Measurements from ENCODE around the gene USP49. TPM values are rescaled to one million over a fixed set of nuclear protein-coding genes. Genes with fewer than 3 reads are reported as not detected.

The USP49 gene
- total and polyA plus RNA-seq, 10 of the 15 experiments (the other 5 are each of a cell fraction or from before 2014, with no cell fraction given) = 1.0 to 7.7 (median 4.3) TPM

DNA sequence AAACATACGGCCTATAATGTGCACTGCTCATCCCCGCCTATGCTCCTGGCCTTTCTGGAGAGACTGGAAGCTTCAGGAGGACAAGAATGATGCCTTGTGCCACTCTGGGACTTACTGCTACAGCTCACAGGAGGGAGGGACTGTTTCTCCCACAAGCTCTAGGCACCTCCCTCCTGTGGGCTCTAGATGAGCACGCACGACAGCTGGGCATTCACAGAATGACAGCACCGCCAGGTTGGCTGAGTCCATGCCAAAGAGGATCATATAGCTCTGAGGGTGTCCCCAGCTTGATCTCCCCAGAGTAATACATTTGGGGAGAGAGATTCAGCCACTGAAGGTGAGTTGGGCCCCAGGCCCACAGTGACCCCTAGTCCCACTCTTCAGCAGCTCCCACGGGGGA, 137.9 kb downstream of the USP49 start:
- Histone ChIP-seq H3K4me1 (ENCODE audit: control insufficient read depth, insufficient read depth, low read length) (no peaks in the 10 kb centered on the region), H3K27ac (ENCODE audit: control insufficient read depth, insufficient read depth) (no peak overlapping the region), H3K36me3 (ENCODE audit: control insufficient read depth in 2 of 2, insufficient read depth in 2 of 2, low read length in 1 of 2) (no peaks in the 10 kb centered on the region), H4K20me1 (ENCODE audit: control insufficient read depth, insufficient read depth) (no peaks in the 10 kb centered on the region), H3K9ac (ENCODE audit: control insufficient read depth, insufficient read depth, low read length) (no peak overlapping the region), H3K4me3 (no peak overlapping the region), H3K9me3 (replicated peaks; ENCODE audit: control insufficient read depth, insufficient read depth, low read length) (no peaks in the 10 kb centered on the region), H3K79me2 (ENCODE audit: control insufficient read depth, insufficient read depth, low read length) (no peaks in the 10 kb centered on the region), H3K4me2 (ENCODE audit: control insufficient read depth, insufficient read depth) (no peak overlapping the region), H3K27me3 (replicated peaks in 1 of 2; ENCODE audit: control insufficient read depth in 2 of 2, insufficient read depth in 2 of 2, low read length in 1 of 2) (peaks cover 0 to 4% of the 10 kb centered on the region in 2 experiments; a peak in 2 of 4 replicates), H2AFZ (ENCODE audit: control insufficient read depth, low read depth, low read length) (no peak overlapping the region)
- intact Hi-C loops (cut with micrococcal nuclease; ENCODE audit: unreplicated experiment) = no loop called here
- CTCF ChIA-PET = interaction anchor here (0.7 kb wide), 1 partner anchor 28 kb away, joined by 4 read pairs; no protein-coding TSS in a partner anchor
- DNase-seq (ENCODE audit: low read depth, low spot score) (no peak), FAIRE-seq (no peak), ATAC-seq (no peak)
- SMC1A ChIA-PET (ENCODE audit: uncharacterized antibody, unreplicated experiment) = no interaction called here
- 43% methylated on average over 6 of the region's 6 CpGs for WGBS (ENCODE audit: insufficient coverage, insufficient replicate concordance, low lambda C conversion rate, missing lambda C conversion rate)
- POLR2A ChIA-PET = no interaction called here
- no TSS peak for BruUV-seq (replicated peaks)
- in situ Hi-C loops (cut with MboI) = no loop called here
- RAD21 ChIA-PET (ENCODE audit: unreplicated experiment) = no interaction called here
- TF ChIP-seq RAD21 (IDR thresholded peaks at IDR 0.05; ENCODE audit: insufficient read depth, low read depth, low read length) (no peak), TARDBP (IDR thresholded peaks at IDR 0.05; ENCODE audit: borderline replicate concordance) (no peak), SP1 (IDR thresholded peaks at IDR 0.05; ENCODE audit: low read depth, low read length) (no peak), YBX1 (IDR thresholded peaks at IDR 0.05) (no peak), POLR2AphosphoS5 (IDR thresholded peaks at IDR 0.05; ENCODE audit: low read length) (no peak), FOXM1 (IDR thresholded peaks at IDR 0.05; ENCODE audit: low read depth, low read length) (no peak)
- TF ChIP-seq, protein P1, sequence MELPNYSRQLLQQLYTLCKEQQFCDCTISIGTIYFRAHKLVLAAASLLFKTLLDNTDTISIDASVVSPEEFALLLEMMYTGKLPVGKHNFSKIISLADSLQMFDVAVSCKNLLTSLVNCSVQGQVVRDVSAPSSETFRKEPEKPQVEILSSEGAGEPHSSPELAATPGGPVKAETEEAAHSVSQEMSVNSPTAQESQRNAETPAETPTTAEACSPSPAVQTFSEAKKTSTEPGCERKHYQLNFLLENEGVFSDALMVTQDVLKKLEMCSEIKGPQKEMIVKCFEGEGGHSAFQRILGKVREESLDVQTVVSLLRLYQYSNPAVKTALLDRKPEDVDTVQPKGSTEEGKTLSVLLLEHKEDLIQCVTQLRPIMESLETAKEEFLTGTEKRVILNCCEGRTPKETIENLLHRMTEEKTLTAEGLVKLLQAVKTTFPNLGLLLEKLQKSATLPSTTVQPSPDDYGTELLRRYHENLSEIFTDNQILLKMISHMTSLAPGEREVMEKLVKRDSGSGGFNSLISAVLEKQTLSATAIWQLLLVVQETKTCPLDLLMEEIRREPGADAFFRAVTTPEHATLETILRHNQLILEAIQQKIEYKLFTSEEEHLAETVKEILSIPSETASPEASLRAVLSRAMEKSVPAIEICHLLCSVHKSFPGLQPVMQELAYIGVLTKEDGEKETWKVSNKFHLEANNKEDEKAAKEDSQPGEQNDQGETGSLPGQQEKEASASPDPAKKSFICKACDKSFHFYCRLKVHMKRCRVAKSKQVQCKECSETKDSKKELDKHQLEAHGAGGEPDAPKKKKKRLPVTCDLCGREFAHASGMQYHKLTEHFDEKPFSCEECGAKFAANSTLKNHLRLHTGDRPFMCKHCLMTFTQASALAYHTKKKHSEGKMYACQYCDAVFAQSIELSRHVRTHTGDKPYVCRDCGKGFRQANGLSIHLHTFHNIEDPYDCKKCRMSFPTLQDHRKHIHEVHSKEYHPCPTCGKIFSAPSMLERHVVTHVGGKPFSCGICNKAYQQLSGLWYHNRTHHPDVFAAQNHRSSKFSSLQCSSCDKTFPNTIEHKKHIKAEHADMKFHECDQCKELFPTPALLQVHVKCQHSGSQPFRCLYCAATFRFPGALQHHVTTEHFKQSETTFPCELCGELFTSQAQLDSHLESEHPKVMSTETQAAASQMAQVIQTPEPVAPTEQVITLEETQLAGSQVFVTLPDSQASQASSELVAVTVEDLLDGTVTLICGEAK (IDR thresholded peaks at IDR 0.05; ENCODE audit: borderline replicate concordance) = no peak
- TF ChIP-seq, protein P2, sequence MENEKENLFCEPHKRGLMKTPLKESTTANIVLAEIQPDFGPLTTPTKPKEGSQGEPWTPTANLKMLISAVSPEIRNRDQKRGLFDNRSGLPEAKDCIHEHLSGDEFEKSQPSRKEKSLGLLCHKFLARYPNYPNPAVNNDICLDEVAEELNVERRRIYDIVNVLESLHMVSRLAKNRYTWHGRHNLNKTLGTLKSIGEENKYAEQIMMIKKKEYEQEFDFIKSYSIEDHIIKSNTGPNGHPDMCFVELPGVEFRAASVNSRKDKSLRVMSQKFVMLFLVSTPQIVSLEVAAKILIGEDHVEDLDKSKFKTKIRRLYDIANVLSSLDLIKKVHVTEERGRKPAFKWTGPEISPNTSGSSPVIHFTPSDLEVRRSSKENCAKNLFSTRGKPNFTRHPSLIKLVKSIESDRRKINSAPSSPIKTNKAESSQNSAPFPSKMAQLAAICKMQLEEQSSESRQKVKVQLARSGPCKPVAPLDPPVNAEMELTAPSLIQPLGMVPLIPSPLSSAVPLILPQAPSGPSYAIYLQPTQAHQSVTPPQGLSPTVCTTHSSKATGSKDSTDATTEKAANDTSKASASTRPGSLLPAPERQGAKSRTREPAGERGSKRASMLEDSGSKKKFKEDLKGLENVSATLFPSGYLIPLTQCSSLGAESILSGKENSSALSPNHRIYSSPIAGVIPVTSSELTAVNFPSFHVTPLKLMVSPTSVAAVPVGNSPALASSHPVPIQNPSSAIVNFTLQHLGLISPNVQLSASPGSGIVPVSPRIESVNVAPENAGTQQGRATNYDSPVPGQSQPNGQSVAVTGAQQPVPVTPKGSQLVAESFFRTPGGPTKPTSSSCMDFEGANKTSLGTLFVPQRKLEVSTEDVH (IDR thresholded peaks at IDR 0.05; ENCODE audit: low read depth, partially characterized antibody) = no peak
- TF ChIP-seq, protein P3, sequence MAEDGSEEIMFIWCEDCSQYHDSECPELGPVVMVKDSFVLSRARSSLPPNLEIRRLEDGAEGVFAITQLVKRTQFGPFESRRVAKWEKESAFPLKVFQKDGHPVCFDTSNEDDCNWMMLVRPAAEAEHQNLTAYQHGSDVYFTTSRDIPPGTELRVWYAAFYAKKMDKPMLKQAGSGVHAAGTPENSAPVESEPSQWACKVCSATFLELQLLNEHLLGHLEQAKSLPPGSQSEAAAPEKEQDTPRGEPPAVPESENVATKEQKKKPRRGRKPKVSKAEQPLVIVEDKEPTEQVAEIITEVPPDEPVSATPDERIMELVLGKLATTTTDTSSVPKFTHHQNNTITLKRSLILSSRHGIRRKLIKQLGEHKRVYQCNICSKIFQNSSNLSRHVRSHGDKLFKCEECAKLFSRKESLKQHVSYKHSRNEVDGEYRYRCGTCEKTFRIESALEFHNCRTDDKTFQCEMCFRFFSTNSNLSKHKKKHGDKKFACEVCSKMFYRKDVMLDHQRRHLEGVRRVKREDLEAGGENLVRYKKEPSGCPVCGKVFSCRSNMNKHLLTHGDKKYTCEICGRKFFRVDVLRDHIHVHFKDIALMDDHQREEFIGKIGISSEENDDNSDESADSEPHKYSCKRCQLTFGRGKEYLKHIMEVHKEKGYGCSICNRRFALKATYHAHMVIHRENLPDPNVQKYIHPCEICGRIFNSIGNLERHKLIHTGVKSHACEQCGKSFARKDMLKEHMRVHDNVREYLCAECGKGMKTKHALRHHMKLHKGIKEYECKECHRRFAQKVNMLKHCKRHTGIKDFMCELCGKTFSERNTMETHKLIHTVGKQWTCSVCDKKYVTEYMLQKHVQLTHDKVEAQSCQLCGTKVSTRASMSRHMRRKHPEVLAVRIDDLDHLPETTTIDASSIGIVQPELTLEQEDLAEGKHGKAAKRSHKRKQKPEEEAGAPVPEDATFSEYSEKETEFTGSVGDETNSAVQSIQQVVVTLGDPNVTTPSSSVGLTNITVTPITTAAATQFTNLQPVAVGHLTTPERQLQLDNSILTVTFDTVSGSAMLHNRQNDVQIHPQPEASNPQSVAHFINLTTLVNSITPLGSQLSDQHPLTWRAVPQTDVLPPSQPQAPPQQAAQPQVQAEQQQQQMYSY (CRISPR knock-in tag; IDR thresholded peaks at IDR 0.05) = no peak
- TF ChIP-seq, protein P4, sequence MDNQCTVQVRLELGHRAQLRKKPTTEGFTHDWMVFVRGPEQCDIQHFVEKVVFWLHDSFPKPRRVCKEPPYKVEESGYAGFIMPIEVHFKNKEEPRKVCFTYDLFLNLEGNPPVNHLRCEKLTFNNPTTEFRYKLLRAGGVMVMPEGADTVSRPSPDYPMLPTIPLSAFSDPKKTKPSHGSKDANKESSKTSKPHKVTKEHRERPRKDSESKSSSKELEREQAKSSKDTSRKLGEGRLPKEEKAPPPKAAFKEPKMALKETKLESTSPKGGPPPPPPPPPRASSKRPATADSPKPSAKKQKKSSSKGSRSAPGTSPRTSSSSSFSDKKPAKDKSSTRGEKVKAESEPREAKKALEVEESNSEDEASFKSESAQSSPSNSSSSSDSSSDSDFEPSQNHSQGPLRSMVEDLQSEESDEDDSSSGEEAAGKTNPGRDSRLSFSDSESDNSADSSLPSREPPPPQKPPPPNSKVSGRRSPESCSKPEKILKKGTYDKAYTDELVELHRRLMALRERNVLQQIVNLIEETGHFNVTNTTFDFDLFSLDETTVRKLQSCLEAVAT (IDR thresholded peaks at IDR 0.05) = no peak

All from GM12878 (cell line).